Placental epithelial cell (primary cell): ENCODE data around the gene SLC66A1. TPM values are rescaled to one million over a fixed set of nuclear protein-coding genes. Genes with fewer than 3 reads are reported as not detected.

Experiments
- small RNA-seq: library from RNA; depleted of rRNA; stranded (forward); fragments of <200 nt; gene quantifications from one replicate; pipeline ENCODE3, GENCODE V24; 2012
- total RNA-seq: library from RNA; depleted of rRNA; stranded (reverse); fragments of >200 nt; gene quantifications from 2 replicates; pipeline ENCODE4 v1.2.3, GENCODE V29; 2012

Gene SLC66A1, protein sequence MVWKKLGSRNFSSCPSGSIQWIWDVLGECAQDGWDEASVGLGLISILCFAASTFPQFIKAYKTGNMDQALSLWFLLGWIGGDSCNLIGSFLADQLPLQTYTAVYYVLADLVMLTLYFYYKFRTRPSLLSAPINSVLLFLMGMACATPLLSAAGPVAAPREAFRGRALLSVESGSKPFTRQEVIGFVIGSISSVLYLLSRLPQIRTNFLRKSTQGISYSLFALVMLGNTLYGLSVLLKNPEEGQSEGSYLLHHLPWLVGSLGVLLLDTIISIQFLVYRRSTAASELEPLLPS
- 24.7 and 24.8 TPM in 2 replicates for total RNA-seq

DNA sequence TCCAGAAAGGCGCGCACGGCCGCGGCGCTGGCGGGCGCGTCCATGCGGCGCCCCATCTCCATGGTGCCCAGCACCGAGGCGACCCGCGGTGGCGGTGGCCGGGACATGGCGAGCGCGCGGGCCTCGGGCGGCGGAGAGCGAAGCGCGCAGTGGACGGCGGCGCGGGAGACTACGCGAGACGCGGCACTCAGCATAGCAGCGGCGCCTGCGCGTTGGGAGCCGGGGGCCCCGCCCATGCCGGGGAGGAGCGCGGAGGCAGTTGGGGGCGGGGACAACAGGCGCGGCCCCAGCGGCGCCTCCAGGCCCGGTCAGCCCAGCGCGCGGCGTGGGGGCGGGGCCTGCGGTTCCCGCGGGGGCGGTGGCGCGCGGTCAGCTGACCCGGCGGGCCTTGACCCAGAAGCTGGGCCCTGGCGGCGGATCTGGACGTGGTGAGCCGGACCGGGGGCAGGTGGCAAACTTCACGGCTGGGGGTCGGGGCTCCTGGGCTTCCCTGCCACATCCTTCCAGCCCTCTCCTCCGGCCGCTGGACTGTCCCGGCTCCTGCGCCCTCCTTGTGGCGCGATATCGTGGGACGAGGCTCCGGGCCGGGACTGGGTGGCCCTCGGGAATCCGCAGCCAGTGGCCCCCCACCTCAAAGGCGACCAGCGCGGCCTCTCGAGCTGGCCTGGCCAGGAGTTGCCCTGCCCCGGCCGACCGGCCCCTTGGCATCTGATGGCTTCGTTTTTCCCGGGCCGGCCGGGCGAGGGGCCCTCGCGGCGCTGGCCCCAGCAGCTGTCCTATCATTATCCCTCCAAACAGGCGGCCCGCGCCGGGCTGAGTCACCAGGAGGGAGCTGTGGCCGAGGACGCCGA is at the start of gene SLC66A1, which contains the start of gene AKR7A2:
Gene SLC66A1, plus strand, starts transcription at position 396 of the 851 bp plus-strand sequence. CDS start 5,352 bp downstream, outside the sequence.
Gene AKR7A2, minus strand, starts transcription at position 214 of the 851 bp plus-strand sequence. Its CDS starts 20 bp downstream, at position 194.

GRCh38 chr1:19288324-19289241 is 23.5 kb upstream of the SLC66A1 start, which contains the start of gene AKR7A3:
TSS of gene AKR7A3 (minus strand) at chr1:19288770. CDS start at chr1:19288709, 61 bp downstream.

Small RNAs within 50 kb of the gene (small RNA-seq; reads per million reads assigned to genes)
- not detected for gene RNU6-1099P

Other genes starting within 250 kb of the SLC66A1 start
- 116 and 131 TPM in 2 replicates for gene UBR4, start 102.1 kb upstream of the SLC66A1 start, total RNA-seq
- 42.0 and 81.1 TPM in 2 replicates for gene EMC1, start 60.8 kb upstream of the SLC66A1 start, total RNA-seq
- 13.3 and 17.2 TPM in 2 replicates for gene MRTO4, start 60.5 kb upstream of the SLC66A1 start, total RNA-seq
- 0.11 and 0.79 TPM in 2 replicates for gene AKR7A3, start 23.6 kb upstream of the SLC66A1 start, total RNA-seq
- 55.0 and 72.8 TPM in 2 replicates for gene AKR7A2, start 182 bp upstream of the SLC66A1 start, total RNA-seq
- gene CAPZB, start 173.2 kb downstream of the SLC66A1 start, total RNA-seq = 95.8 and 153 TPM in 2 replicates